OCI-LY1 (cell line): Measurements from ENCODE around the gene COL18A1.

Experiments used
- H2AFZ ChIP-seq: fragments of 200-600 bp; sonication (generic), shearing (Covaris generic); 2 replicates; pipeline ENCODE4 v1.6.0; 2014; ENCODE audit warnings: antibody characterized with exemption, mild to moderate bottlenecking, low read length
- H3F3A ChIP-seq: fragments of 200-600 bp; sonication (generic), shearing (Covaris generic); 2 replicates; pipeline ENCODE4 v1.6.0; 2014; ENCODE audit warnings: mild to moderate bottlenecking, antibody characterized with exemption, low read length, moderate library complexity; ENCODE audit not compliant: insufficient read depth
- H3K27ac ChIP-seq: fragments of 200-600 bp; sonication (generic); 2 replicates; pipeline ENCODE4 v1.5.1; 2014; ENCODE audit warnings: low read length, mixed run types, mild to moderate bottlenecking, low read depth; ENCODE audit not compliant: poor library complexity, severe bottlenecking
- H3K27me3 ChIP-seq: fragments of 200-600 bp; sonication (generic); 2 replicates; pipeline ENCODE4 v1.6.0; 2014; ENCODE audit warnings: antibody characterized with exemption, mild to moderate bottlenecking, low read length, moderate library complexity; ENCODE audit not compliant: insufficient read depth
- H3K36me3 ChIP-seq: fragments of 200-600 bp; sonication (generic); 2 replicates; pipeline ENCODE4 v1.6.1; 2014; ENCODE audit warnings: mild to moderate bottlenecking, antibody characterized with exemption, low read length, moderate library complexity, mixed read lengths; ENCODE audit not compliant: insufficient read depth
- H3K4me1 ChIP-seq: fragments of 200-600 bp; sonication (generic); 2 replicates; pipeline ENCODE4 v1.5.1; 2014; ENCODE audit warnings: mild to moderate bottlenecking, low read length, moderate library complexity; ENCODE audit not compliant: insufficient read depth, severe bottlenecking
- H3K4me2 ChIP-seq: fragments of 200-600 bp; sonication (generic), shearing (Covaris generic); 2 replicates; pipeline ENCODE4 v1.6.1; 2014; ENCODE audit warnings: low read length
- H3K4me3 ChIP-seq: fragments of 200-600 bp; sonication (generic); 2 replicates; pipeline ENCODE4 v1.5.1; 2014; ENCODE audit warnings: low read length, low read depth, mild to moderate bottlenecking, mixed read lengths; ENCODE audit not compliant: poor library complexity, severe bottlenecking
- H3K79me2 ChIP-seq: fragments of 200-600 bp; shearing (Covaris generic); 2 replicates; pipeline ENCODE4 v1.6.1; 2016; ENCODE audit warnings: mixed run types, low read length, mixed read lengths; ENCODE audit not compliant: insufficient read depth
- H3K9ac ChIP-seq: fragments of 200-600 bp; sonication (generic), shearing (Covaris generic); 2 replicates; pipeline ENCODE4 v1.6.1; 2014; ENCODE audit warnings: mild to moderate bottlenecking, low read length, mixed read lengths
- H3K9me2 ChIP-seq: fragments of 200-600 bp; sonication (generic), shearing (Covaris generic); 2 replicates; pipeline ENCODE4 v1.6.1; 2014; ENCODE audit warnings: low read depth, mild to moderate bottlenecking, low read length, mixed read lengths
- H3K9me3 ChIP-seq: fragments of 200-600 bp; shearing (Covaris generic); 2 replicates; pipeline ENCODE4 v1.6.1; 2014; ENCODE audit warnings: low read length, mixed read lengths
- H4K20me1 ChIP-seq: fragments of 200-600 bp; sonication (generic), shearing (Covaris generic); 2 replicates; pipeline ENCODE4 v1.6.0; 2016; ENCODE audit warnings: mild to moderate bottlenecking, low read length; ENCODE audit not compliant: insufficient read depth
- CTCF ChIP-seq: fragments of 200-600 bp; sonication (generic), shearing (Covaris generic); IDR thresholded peaks from 2 replicates; pipeline ENCODE4 v1.5.1; 2017; ENCODE audit warnings: mild to moderate bottlenecking, antibody characterized with exemption, low read length, moderate library complexity, mixed read lengths
- EZH2 ChIP-seq: fragments of 200-600 bp; sonication (generic), shearing (Covaris generic); IDR thresholded peaks from 2 replicates; pipeline ENCODE4 v1.8.0; 2017; ENCODE audit warnings: borderline replicate concordance, mixed run types, mild to moderate bottlenecking, antibody characterized with exemption, low read length, moderate library complexity, mixed read lengths

Gene COL18A1

GRCh38 chr21:45523411-45524101 is 118.6 kb downstream of the COL18A1 start:
- no peak overlapping the region for H3K27ac ChIP-seq
- no peak overlapping the region for H3K4me2 ChIP-seq
- H3K4me3 ChIP-seq, result no peak overlapping the region
- TF ChIP-seq CTCF (no peak), EZH2 (no peak)
- no peak overlapping the region for H3K9ac ChIP-seq
- no peaks in the 10 kb centered on the region for H3K4me1 ChIP-seq
- no peaks in the 10 kb centered on the region for H3K79me2 ChIP-seq
- H3K9me2 ChIP-seq, result no peaks in the 10 kb centered on the region
- no peaks in the 10 kb centered on the region for H3K27me3 ChIP-seq
- no peak overlapping the region for H2AFZ ChIP-seq
- no peaks in the 10 kb centered on the region for H4K20me1 ChIP-seq
- H3K36me3 ChIP-seq, result peaks cover 54% of the 10 kb centered on the region
- no peaks in the 10 kb centered on the region for H3F3A ChIP-seq
- H3K9me3 ChIP-seq, result 0 out of 2 replicates have a peak, but pooled peaks cover 10% of the 10 kb centered on the region

- H3K4me2 ChIP-seq, result no peak overlapping the region
- H3K4me3 ChIP-seq, result no peak overlapping the region
- no peaks in the 10 kb centered on the region for H3K79me2 ChIP-seq
- no peaks in the 10 kb centered on the region for H3K4me1 ChIP-seq
- H3F3A ChIP-seq, result no peaks in the 10 kb centered on the region
- TF ChIP-seq CTCF, result no peak
- no peak for TF ChIP-seq EZH2
- no peaks in the 10 kb centered on the region for H3K9me2 ChIP-seq
- H3K36me3 ChIP-seq, result peaks cover 48% of the 10 kb centered on the region
- no peaks in the 10 kb centered on the region for H4K20me1 ChIP-seq
- H2AFZ ChIP-seq, result no peak overlapping the region
- no peak overlapping the region for H3K27ac ChIP-seq
- 0 out of 2 replicates have a peak, but pooled peaks cover 8% of the 10 kb centered on the region for H3K9me3 ChIP-seq
- no peak overlapping the region for H3K9ac ChIP-seq
- no peaks in the 10 kb centered on the region for H3K27me3 ChIP-seq
Observed at GRCh38 chr21:45524756-45525152, 119.8 kb downstream of the COL18A1 start.

DNA sequence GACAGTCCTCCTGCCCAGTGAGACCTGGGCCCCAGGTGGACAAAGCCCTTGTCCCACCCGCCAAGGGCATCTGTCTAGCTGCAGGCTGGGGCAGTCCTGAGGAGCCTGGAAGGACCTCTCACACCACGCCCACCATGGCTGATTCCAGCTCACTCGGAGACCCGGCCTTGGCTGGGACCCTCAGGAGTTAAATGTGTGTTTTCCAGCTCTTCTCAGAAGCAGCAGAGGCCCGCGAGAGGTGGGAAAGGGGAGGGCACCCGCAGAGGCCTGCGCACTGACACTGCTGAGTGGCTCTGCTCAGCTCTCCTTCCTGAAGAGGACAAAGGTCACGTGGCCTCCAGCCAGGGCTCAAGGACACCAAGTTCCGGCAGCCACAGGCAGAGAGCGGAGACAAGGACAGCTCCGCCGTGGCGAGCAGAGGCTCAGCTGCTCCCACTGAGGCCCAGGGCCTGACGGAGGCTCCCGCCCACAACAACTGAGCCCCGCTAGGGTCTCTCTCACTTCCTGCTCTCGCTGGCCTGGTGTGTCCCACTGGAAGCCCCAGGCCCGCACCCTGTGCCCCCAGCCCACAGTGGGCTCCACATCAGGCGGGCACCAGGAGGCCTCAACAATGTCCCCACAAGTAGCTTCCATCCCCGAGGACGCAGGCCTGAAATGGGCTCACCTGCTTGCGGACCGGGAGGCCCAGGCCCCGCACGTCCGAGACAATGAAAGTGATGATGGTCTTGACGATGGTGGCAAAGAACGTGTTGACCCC is 120.4 kb downstream of the COL18A1 start:
- no peak overlapping the region for H3K9ac ChIP-seq
- TF ChIP-seq CTCF (no peak), EZH2 (no peak)
- H3K27me3 ChIP-seq, result no peaks in the 10 kb centered on the region
- H3K27ac ChIP-seq, result no peak overlapping the region
- no peaks in the 10 kb centered on the region for H3K4me1 ChIP-seq
- H3K9me2 ChIP-seq, result no peaks in the 10 kb centered on the region
- H3K36me3 ChIP-seq, result peaks cover 48% of the 10 kb centered on the region
- H3K4me2 ChIP-seq, result no peak overlapping the region
- H4K20me1 ChIP-seq, result no peaks in the 10 kb centered on the region
- H2AFZ ChIP-seq, result no peak overlapping the region
- no peaks in the 10 kb centered on the region for H3K79me2 ChIP-seq
- 0 out of 2 replicates have a peak, but pooled peaks cover 5% of the 10 kb centered on the region for H3K9me3 ChIP-seq
- no peaks in the 10 kb centered on the region for H3F3A ChIP-seq
- H3K4me3 ChIP-seq, result no peak overlapping the region
